ENCODE data around the gene AVL9.
"Not testable (repeated sequence)": the region's sequence is repeated elsewhere in the genome, so short reads cannot be mapped to it uniquely, and the experiment has no call there.

Gene AVL9

DNA sequence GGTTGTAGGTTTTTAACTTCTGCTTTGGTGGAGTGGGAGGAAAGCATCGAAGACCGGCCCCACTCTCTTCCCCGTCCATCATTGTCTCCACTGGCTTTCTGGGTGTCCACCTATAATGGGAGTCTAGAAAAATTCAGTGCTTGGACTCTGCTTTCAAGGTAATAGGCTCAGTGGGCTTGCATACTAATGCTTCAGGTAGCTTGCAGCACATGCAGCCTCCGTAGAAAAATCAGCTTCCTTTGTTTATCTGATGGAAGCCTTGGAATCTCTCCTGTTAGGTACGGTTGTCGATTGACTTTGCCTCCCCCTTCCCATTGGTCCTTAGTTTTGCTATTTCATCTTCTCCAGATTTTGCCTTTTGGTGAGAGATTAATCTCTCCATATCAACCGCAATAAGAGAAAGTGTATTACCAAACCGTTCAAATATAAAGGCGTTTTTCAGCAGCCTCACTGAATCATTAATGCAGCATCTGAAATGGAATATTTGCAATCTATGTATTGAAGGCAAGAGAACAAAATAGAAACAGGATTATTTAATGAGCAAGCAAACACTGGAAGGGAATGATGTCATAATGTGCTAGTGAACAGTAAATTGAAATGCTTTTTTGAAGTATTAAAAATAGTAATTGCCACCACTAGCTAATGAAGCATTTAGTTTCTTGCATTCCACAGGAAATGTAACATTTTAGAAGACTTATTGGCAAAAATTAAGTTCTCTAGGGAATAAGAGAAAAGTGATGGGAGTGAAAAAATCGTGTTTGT, 944 bp downstream of the AVL9 start:
- no peak for DNase-seq

DNA sequence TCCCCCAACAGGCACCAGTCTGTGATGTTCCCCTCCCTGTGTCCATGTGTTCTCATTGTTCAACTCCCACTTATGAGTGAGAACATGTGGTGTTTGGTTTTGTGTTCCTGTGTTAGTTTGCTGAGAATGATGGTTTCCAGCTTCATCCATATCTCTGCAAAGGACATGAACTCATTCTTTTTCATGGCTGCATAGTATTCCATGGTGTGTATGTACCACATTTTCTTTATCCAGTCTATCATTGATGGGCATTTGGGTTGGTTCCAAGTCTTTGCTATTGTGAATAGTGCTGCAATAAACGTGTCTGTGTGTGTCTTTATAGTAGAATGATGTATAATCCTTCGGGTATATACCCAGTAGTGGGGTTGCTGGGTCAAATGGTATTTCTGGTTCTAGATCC, 4.5 kb downstream of the AVL9 start:
- DNase-seq, result not testable (repeated sequence)

DNA sequence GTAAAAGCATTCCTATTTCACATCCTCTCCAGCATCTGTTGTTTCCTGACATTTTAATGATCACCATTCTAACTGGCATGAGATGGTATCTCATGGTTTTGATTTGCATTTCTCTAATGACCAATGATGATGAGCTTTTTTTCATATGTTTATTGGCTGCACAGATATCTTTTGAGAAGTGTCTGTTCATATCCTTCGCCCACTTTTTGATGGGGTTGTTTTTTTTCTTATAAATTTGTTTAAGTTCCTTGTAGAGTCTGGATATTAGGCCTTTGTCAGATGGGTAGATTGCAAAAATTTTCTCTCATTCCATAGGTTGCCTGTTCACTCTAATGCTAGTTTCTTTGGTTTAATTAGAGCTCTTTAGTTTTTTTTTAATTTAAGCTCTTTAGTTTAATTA, 4.9 kb downstream of the AVL9 start:
- DNase-seq, result not testable (repeated sequence)

DNA sequence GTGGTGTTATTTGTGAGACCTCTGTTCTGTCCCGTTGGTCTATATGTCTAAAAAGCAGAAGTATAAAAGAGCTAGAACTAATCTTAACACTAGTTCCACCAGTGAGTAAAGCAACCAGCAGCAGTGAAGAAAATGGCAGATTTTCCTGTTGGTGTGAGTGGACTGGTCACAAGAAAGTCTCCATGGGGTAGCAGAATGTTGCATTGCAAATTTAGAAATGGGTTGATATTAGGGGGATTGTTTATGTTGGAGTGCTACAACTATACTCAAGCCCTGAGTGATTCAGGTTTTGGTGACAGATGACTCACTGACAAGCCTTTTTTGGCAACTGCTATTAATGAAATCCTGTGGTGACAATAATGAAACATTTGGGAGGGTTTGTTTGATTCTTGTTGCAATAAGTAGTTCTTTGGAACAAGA, 5.6 kb downstream of the AVL9 start:
- DNase-seq, result no peak

DNA sequence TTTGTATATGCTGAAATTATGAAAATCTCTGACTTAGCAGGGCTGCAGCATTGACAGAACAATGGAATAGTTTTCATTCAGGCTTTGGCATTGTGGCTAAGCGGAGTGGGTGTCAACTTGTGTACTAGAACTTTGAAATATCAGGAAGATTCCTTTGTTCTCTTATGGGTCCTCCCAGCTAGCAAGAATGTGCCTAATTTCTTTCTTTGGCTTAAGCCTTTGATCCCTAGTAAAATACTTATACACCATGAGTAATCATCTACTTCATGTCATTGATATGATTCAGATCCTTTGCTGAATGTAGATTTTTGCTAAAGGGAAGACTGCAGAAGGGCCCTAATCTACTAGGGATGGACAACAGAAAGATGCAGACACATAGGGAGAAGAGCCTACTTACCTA, 6.2 kb downstream of the AVL9 start:
- no peak for DNase-seq

DNA sequence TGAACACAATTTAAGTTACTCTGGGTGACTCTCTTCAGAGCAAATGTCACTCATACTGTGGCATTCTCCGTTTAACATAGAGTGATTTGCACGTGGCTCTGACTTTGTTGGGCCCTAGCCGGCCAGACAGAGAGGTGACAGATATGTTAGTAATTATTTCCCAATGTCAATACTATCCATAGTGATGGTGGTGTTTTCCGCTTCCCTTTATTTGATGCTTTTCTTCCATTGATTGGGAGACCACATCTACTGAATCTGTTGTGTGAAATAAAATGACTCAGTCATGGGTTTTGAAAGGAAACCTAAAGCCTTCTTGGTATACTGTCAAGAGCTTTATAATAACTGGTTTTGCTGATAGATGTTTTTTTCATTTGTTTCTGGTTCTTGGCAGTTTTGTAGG, 7.4 kb downstream of the AVL9 start:
- DNase-seq, result peak in 1 of 5 donors; percentile 44

DNA sequence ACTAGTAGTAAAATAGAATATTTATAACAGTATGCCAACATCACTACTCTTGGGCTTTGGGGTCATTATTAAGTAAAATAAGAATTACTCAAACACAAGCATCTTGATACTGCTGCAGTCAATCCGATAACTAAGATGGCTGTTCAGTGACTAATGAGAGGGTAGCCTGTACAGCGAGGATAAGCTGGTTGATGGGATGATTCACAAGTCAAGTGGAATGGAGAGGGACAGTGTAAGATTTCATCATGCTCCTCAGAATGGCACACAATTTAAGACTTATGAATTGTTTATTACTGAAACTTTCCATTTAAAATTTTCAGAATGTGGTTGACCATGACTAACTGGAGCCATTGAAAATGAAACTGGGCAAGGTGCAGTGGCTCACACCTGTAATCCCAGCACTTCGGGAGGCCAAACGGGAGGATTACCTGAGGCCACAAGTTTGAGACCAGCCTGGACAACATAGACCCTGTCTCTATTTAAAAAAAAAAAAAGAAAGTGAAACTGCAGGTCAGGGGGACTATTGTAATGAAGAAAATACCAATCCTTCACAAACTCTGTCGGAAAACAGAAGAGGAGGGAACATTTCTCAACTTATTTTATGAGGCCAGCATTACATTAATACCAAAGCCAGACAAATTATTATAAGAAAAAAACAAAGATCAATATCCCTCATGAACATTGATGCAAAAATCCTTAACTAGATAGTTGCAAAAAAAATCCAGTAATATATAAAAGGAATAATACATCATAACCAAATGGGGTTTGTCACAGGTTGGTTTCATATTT, 11.2 kb downstream of the AVL9 start:
- peak in 1 of 5 donors; percentile 69 for DNase-seq

DNA sequence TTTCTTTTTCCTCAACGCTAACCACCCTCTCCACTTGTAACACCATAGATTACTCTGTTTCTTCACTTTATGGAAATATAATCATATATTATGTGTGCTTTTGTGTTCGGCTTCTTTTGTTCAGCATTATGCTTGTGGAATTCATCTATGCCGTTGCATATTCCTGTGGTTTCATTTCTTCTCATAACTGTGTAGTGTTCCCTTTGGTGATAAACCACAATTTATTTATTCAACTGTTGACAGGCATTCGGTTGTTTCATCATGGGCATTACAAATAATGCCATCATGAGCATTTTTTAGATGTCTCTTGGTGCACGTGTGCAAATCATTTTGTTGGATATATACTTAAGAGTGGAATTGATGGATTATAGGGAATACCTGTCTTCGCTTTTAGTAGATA, 12.1 kb downstream of the AVL9 start:
- DNase-seq, result no peak

DNA sequence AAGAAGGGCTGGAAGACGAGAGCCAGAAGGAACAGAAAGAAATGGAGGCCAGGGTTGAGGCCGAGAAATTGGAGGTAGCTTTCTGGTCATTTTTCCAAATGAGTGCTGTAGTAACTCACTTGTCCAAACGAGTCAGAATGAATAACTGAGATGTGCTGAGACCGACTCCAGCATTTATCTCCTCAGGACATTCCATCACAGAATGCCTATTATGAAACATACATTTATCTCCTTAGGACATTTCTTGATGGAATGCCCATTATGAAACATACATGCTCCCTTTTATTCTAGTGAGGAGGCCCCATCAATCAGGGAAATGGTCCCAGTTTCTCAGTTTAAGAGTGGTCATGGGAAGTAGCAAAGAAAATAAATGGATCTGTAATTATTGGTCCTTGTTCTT, 16.5 kb downstream of the AVL9 start:
- DNase-seq, result no peak

DNA sequence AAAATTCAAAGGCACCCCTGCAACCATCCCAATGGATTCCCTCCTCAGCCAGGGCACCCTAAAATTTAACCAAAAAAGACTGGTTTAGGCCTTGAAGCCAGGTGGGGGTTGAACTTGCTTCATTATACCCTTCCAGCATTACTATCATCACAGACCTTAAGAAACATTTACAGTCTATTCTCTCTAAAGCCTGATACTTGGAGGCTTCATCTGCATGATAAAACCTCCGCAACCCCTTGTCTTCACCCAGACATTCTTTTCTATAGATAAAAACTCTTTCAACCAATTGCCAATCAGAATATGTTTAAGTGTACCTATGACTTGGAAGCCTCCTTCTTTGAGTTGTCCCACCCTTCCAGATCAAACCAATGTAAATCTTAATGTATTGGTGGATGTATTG, 17.9 kb downstream of the AVL9 start:
- no peak for DNase-seq

DNA sequence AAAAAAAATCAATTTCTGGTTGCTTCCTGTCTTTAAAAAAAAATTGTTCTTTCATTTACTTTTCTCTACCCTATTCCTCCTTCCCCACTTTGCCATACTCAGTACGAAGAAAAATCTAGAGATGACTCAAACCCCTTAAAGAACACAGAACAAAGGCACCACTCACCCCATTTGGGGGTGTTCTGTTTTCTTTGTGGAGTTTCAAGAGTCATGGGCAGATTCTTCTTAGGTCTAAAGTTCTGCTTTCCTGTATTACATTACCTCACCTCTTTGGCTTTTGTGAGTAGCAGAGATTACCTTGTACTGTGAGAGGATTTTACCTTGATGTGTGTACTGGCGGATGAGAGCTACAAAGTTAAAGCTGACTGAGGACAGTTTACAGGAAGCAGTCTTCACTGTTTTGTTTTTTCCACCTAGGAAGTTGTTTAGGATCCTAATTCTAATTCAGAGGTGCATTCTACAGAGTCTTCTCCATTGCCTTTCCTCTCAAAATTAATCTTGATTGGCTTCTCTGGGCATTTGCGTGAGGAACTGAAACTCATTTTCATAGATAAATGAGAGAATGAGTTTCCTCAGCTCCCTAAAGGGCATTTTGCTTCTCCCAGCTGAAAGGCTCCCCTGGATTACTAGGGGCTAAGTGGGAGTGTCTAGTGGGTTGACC, 20.7 kb downstream of the AVL9 start:
- peak in 1 of 5 donors; percentile 17 for DNase-seq

DNA sequence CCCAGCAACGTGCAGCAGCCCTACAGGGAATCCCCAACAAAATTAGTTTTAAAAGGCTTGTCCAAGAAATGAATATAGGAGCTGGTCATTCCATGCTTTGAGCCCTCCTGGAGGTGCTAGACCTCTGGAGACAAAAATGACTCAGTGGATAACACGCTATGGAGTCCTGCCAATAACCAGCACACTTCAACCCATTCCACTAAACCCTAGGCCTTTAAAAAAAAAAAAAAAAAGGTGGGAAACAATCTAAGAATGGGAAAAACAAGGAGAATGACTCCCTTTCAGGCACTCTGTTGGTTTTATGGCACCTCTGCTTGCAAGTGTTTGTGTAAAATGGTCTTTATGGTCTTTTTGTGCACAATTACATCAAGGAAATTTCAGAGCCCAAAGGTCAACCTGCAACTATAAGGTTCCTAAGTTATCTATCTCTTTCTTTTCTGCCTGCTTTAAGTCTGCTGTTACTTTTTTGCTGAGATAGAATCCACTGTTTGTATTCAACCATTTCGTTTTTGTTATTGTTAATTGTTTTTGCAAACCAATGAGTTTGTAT, 21.3 kb downstream of the AVL9 start:
- no peak for DNase-seq

DNA sequence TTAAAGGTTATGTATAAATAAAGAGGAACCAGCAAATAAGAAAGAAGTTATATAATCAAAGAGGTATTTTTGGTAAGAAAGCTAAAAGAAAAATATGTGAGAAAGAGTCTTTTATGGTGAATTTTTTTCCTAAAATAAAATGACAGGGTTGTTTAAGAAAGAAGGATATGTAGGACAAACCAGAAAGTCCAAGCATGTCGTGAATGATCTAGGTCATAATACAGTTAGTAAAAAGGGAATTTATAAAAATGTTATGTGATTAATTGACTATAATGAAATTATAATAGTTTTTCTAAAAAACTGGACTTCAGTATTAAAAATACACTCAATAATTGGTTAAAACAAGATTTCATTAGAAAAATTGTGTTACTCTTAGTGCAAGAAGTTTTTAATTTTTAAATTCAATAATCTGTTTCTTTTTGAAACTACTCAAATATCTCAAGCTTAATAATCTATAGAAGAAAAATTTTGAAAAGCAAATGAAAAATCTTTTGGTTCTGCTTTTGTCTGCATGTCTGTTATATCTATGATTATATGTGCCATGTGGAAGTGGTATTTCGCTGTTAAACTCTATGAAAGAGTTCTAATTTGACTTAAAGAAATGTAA, 23.3 kb downstream of the AVL9 start:
- DNase-seq, result no peak

DNA sequence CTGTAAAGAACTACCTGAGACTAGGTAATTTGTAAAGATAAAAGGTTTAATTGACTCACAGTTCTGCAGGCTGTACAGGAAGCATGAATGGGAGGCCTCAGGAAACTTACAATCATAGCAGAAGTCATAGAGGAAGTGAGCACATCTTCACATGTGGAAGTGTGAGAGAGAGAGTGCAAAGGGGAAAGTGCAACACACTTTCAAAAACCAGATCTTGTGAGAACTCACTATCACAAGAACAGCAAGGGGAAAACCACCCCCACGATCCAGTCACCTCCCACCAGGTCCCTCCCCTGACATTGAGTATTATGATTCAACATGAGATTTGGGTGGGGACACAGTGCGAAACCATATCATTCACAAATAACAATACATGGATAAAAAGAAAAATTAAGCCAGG, 24.5 kb downstream of the AVL9 start:
- no peak for DNase-seq

DNA sequence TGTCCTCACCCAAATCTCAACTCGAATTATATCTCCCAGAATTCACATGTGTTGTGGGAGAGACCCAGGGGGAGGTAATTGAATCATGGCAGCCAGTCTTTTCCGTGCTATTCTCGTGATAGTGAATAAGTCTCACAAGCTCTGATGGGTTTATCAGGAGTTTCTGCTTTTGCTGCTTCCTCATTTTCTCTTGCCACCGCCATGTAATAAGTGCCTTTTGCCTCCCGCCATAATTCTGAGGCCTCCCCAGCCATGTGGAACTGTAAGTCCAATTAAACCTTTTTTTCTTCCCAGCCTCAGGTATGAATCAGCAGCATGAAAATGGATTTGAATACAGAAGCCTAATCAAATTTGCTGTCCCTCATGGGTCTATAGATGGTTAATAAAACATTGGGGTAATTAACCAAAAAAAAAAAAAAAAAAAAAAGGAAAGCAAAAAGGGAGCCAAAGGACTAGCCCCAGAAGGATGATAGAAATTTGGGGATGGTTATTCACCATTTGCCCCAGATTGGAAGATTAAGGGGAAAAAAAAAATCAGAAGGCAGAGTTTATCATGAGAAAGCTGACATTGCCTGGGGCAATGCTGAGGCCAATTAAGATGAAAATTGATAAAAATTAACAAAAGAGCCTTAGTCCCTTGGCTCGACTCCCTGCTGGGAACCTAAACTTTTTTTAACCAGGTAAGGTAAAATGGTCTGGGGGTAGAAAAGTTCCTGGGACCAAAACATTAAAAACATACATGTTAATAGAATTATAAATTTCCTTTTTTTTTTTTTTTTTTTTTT, 27.6 kb downstream of the AVL9 start:
- no peak for DNase-seq

DNA sequence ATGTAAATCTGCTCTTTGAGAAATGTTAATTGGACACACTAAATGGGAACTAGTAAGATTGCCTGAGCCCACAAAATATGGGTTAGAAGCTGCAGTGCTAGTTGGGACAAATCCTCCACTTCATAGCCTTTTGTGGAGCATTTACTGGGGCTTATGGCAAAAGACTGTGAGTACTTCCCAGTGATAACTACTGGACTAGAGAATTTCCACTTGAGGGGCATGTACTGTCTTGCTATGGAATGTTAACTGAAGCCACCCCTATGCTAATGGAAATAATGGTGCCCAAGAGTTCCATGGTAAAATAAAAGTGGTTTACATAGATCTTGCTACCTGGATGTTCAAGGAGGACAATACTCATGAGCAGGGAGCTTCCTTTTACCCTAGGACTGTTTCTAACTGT, 29.3 kb downstream of the AVL9 start:
- no peak for DNase-seq

DNA sequence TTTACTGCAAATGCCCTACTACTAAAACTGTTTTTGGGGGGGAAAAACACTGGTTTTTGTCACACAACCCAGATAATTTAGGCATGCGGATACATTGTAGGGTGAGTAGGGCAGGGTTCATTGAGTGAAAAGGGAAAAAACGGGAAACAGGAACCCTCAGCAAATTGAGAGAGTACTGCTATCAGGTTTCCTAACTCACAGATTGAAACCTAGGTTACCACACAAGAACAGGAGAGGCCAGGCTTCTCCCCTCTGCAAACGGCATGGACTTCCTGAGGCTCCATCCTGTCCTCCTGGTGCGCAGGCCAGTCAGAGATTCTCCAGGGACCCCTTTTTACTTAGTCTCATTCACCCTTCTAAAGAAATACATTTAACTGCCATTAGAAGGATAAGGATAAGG, 30.6 kb downstream of the AVL9 start:
- DNase-seq, result no peak

DNA sequence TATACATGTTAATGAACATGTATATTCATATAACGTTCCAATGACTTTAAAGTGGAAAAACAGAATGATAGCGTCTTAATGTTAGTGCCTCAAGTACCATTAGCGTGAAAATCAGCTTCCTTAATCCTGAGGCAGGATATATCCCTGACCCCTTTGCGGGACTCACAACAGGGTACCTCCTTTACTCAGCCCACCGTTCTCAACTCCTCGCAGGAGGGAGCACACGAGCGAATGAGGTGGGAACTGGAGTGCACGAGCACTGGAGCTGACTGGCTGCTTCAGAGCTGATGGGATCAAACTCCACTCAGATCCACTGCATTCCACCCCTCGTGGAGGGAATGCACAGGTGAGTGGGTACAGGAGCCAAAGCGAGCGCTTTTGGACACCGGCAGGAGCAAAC, 36.1 kb downstream of the AVL9 start:
- no peak for DNase-seq

DNA sequence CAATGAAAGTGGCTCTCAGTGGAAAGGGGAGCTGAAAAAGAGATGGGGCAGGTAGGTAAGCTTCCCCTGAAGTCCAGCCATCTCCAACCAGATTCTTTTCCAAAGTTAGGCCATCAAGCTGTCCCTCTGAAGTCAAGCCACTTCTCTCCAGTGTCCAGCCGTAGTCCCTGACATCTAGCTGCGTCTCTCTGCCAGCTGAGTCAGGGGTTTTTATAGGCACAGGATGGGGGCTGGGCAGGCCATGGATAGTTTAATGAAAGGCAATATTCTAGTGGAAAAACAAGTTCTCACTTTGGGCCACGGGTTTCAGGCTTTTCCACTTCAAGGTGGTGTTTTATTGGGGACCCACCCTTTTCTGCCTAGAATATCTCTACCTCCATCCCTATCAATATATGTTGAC, 36.8 kb downstream of the AVL9 start:
- DNase-seq, result no peak

DNA sequence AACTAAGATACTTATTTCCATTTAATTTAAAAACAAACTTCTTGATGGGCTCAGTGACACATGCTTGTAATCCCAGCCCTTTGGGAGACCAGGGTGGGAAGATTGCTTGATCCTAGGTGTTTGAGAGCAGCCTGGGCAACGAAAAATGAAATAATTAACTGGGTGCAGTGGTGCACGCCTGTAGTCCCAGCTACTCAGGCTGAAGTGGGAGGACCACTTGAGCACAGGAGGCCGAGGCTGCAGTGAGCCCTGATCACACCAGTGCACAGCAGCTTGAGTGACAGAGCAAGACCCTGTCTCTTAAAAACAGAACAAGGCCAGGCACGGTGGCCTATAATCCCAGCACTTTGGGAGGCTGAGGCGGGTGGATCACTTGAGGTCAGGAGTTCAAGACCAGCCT, 37.4 kb downstream of the AVL9 start:
- DNase-seq, result no peak

DNA sequence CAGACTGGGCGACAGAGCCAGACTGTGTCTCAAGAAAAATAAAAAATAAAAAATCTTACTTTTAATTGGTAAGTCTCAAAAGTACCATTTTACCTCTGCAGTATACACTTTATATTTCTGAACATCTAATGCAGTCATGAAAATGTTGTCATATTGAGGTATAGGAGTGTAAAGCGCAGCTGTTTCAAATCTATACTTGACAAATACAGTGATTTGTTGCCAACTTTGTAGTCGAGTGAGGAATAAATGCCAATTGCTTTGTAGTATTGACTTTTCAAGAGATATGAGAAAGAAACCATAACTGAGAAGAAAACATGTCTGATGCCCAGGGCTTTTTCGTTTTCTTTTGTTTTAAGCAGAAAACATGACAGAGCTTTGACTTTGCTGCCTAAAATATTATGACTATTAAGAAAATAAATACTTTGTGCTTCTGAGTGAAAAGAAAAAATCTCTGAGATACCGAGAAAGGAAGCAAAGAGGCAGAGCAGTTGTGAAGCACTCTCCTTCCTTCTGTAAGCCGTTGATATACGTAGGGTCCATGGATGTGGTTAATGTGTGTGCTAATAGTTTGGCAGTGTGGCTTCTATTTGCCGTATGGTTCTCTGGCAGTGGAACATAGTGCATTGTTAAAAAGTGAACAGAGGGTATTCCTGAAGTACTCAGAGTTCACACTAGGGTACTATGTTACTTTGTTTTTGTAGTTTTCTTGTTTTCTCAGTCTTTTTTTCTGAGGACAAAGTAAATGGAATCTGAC, 38.2 kb downstream of the AVL9 start:
- DNase-seq, result no peak
